HG03575 (cell line): ENCODE data around the gene TMEM51.

Experiments used
- ATAC-seq: cut with Tn5 transposase; IDR thresholded peaks from one replicate; pipeline ENCODE4 v1.9.1; 2021; ENCODE audit not compliant: unreplicated experiment, insufficient number of reproducible peaks, low FRiP score; ENCODE audit errors: extremely low read depth

Gene TMEM51

GRCh38 chr1:15224259-15224869, 70.8 kb downstream of the TMEM51 start:
- ATAC-seq = no peak

- ATAC-seq = no peak
Measured at GRCh38 chr1:15224974-15225373, 71.4 kb downstream of the TMEM51 start.

GRCh38 chr1:15225461-15225860, 71.9 kb downstream of the TMEM51 start:
- ATAC-seq = no peak

- ATAC-seq = no peak
Measured at GRCh38 chr1:15226388-15227255, 73.1 kb downstream of the TMEM51 start.

- ATAC-seq = no peak
Measured at GRCh38 chr1:15229707-15230131, 76.2 kb downstream of the TMEM51 start.

GRCh38 chr1:15231714-15232201, 78.2 kb downstream of the TMEM51 start:
- ATAC-seq = peak; percentile 89

GRCh38 chr1:15233689-15234088, 80.1 kb downstream of the TMEM51 start:
- no peak for ATAC-seq

GRCh38 chr1:15236321-15236721, 82.8 kb downstream of the TMEM51 start:
- ATAC-seq = no peak

- no peak for ATAC-seq
Measured at GRCh38 chr1:15236746-15237145, 83.2 kb downstream of the TMEM51 start.

GRCh38 chr1:15238789-15239188, 85.2 kb downstream of the TMEM51 start:
- ATAC-seq = no peak

- no peak for ATAC-seq
Measured at GRCh38 chr1:15242766-15243165, 89.2 kb downstream of the TMEM51 start.

- ATAC-seq = no peak
Measured at GRCh38 chr1:15243275-15244043, 89.9 kb downstream of the TMEM51 start.

GRCh38 chr1:15244813-15245212, 91.3 kb downstream of the TMEM51 start:
- ATAC-seq = no peak

- no peak for ATAC-seq
Measured at GRCh38 chr1:15245593-15246360, 92.2 kb downstream of the TMEM51 start.

GRCh38 chr1:15246960-15247614, 93.5 kb downstream of the TMEM51 start, which contains the start of gene FHAD1:
TSS of gene FHAD1 (plus strand) at chr1:15247223. CDS start at chr1:15251785, 4,562 bp downstream.
- no peak for ATAC-seq

GRCh38 chr1:15248216-15248615, 94.7 kb downstream of the TMEM51 start:
- ATAC-seq = no peak

- ATAC-seq = no peak
Measured at GRCh38 chr1:15249081-15249480, 95.5 kb downstream of the TMEM51 start.
